Parathyroid adenoma (tissue), 2 donors: ENCODE results near the gene HCAR1.
"Not testable (repeated sequence)": the region's sequence is repeated elsewhere in the genome, so short reads cannot be mapped to it uniquely, and the experiment has no call there.

ENCODE experiments used
- H2AFZ ChIP-seq: fragments of 300-600 bp; sonication (generic); one replicate; pipeline ENCODE4 v1.7.0; 2017; ENCODE audit warnings: antibody characterized with exemption, mild to moderate bottlenecking
- H3K27ac ChIP-seq: fragments of 300-600 bp; sonication (generic); one replicate; pipeline ENCODE4 v1.7.0; 2017
- H3K27me3 ChIP-seq: fragments of 300-600 bp; sonication (generic); one replicate; pipeline ENCODE4 v1.7.0; 2017; ENCODE audit warnings: low read length; ENCODE audit not compliant: control insufficient read depth, insufficient read depth
- H3K36me3 ChIP-seq: fragments of 300-600 bp; sonication (generic); one replicate; pipeline ENCODE4 v1.7.0; 2017; ENCODE audit warnings: low read length; ENCODE audit not compliant: control insufficient read depth, insufficient read depth
- H3K4me1 ChIP-seq: fragments of 300-600 bp; sonication (generic); one replicate; pipeline ENCODE4 v1.7.0; 2017; ENCODE audit warnings: control low read depth
- H3K4me2 ChIP-seq: fragments of 300-600 bp; sonication (generic); one replicate; pipeline ENCODE4 v1.7.0; 2017; ENCODE audit warnings: low read length
- H3K4me3 ChIP-seq: fragments of 300-600 bp; sonication (generic); one replicate; pipeline ENCODE4 v1.7.0; 2017; ENCODE audit warnings: low read depth, low read length
- H3K79me2 ChIP-seq: fragments of 300-600 bp; sonication (generic); one replicate; pipeline ENCODE4 v1.7.0; 2017; ENCODE audit warnings: control low read depth
- H3K9ac ChIP-seq: fragments of 300-600 bp; sonication (generic); one replicate; pipeline ENCODE4 v1.7.0; 2017; ENCODE audit warnings: mild to moderate bottlenecking
- H3K9me3 ChIP-seq: fragments of 300-600 bp; sonication (generic); one replicate; pipeline ENCODE4 v1.7.0; 2017; ENCODE audit warnings: low read length; ENCODE audit not compliant: control insufficient read depth
- CTCF ChIP-seq: fragments of 300-600 bp; sonication (generic); IDR thresholded peaks from one replicate; pipeline ENCODE4 v1.7.0; 2017; ENCODE audit warnings: antibody characterized with exemption, mild to moderate bottlenecking
- donor health status: primary hyperparathyroidism.

The HCAR1 gene

GRCh38 chr12:122752464-122753318, 22.0 kb upstream of the HCAR1 start, which contains the start of gene DENR:
TSS of gene DENR (plus strand) at chr12:122752824. CDS start at chr12:122753702, 878 bp downstream.
- peak within 1 kb of the TSS; percentile 79 for H3K4me2 ChIP-seq
- no peaks in the 10 kb centered on the region for H3K9me3 ChIP-seq
- peak within 1 kb of the TSS; percentile 73 for H3K4me3 ChIP-seq
- peak within 1 kb of the TSS; percentile 63 for H3K9ac ChIP-seq
- peaks cover 11% of the 10 kb centered on the region for H3K4me1 ChIP-seq
- H3K27me3 ChIP-seq = no peaks in the 10 kb centered on the region
- H3K27ac ChIP-seq = peak within 1 kb of the TSS; percentile 77
- TF ChIP-seq CTCF = peak; percentile 95
- H2AFZ ChIP-seq = peak within 1 kb of the TSS; percentile 71
- no peaks in the 10 kb centered on the region for H3K36me3 ChIP-seq
- peaks cover 30% of the 10 kb centered on the region for H3K79me2 ChIP-seq

- Histone ChIP-seq H3K4me1 (peaks cover 11% of the 10 kb centered on the region), H3K79me2 (peaks cover 14% of the 10 kb centered on the region), H2AFZ (peak overlapping the region; percentile 8)
- not testable (repeated sequence) for H3K9me3 ChIP-seq, H3K27ac ChIP-seq, H3K4me3 ChIP-seq, H3K4me2 ChIP-seq, H3K9ac ChIP-seq, H3K36me3 ChIP-seq, H3K27me3 ChIP-seq
These were observed 20.3 kb upstream of the HCAR1 start for GRCh38 chr12:122750781-122751515.

- TF ChIP-seq CTCF = no peak
- Histone ChIP-seq H3K4me2 (peak overlapping the region; percentile 25), H3K9ac (no peak overlapping the region), H2AFZ (peak overlapping the region; percentile 60), H3K4me3 (no peak overlapping the region), H3K27me3 (no peaks in the 10 kb centered on the region), H3K4me1 (peaks cover 10% of the 10 kb centered on the region), H3K79me2 (peaks cover 10% of the 10 kb centered on the region), H3K27ac (no peak overlapping the region), H3K9me3 (no peaks in the 10 kb centered on the region), H3K36me3 (no peaks in the 10 kb centered on the region)
These were observed 19.1 kb upstream of the HCAR1 start for GRCh38 chr12:122749569-122750332.

- TF ChIP-seq CTCF = no peak
- Histone ChIP-seq H3K79me2 (no peaks in the 10 kb centered on the region), H3K36me3 (no peaks in the 10 kb centered on the region), H3K9ac (no peak overlapping the region), H3K4me3 (no peak overlapping the region), H2AFZ (no peak overlapping the region), H3K4me1 (no peaks in the 10 kb centered on the region), H3K9me3 (no peaks in the 10 kb centered on the region), H3K4me2 (no peak overlapping the region), H3K27ac (no peak overlapping the region), H3K27me3 (no peaks in the 10 kb centered on the region)
These were observed 16.8 kb upstream of the HCAR1 start for GRCh38 chr12:122747224-122748135.
